Suprapubic skin (tissue), 3 donors: ENCODE data around the gene HCFC1R1.

Experiments used
- CTCF ChIP-seq, 2 donors: fragments of 200-600 bp in 1 of 2; fragments of 450-650 bp in 1 of 2; sonication (generic) in 1 of 2; IDR thresholded peaks; one replicate each; pipeline ENCODE4 v1.5.1; 2016 to 2019; ENCODE audit warnings: antibody characterized with exemption in 2 of 2, mild to moderate bottlenecking in 1 of 2, moderate library complexity in 1 of 2
- EP300 ChIP-seq: sonication (generic); formaldehyde crosslinking; IDR thresholded peaks from one replicate; pipeline ENCODE4 v1.6.1; 2017; ENCODE audit warnings: antibody characterized with exemption
- POLR2A ChIP-seq, 2 donors: fragments of 450-650 bp; IDR thresholded peaks; one replicate each; pipeline ENCODE4 v1.6.1; 2017; ENCODE audit warnings: antibody characterized with exemption in 2 of 2, mild to moderate bottlenecking in 2 of 2, moderate library complexity in 2 of 2

- TF ChIP-seq CTCF (IDR thresholded peaks at IDR 0.05) (no peak), POLR2A (IDR thresholded peaks at IDR 0.05) (no peak), EP300 (no peak)
Observed at GRCh38 chr16:3029491-3030221, 5.9 kb upstream of the HCFC1R1 start.
